ENCODE results near the gene SUPT6H.
"Not testable (repeated sequence)": the region's sequence is repeated elsewhere in the genome, so short reads cannot be mapped to it uniquely, and the experiment has no call there.

SUPT6H gene

DNA sequence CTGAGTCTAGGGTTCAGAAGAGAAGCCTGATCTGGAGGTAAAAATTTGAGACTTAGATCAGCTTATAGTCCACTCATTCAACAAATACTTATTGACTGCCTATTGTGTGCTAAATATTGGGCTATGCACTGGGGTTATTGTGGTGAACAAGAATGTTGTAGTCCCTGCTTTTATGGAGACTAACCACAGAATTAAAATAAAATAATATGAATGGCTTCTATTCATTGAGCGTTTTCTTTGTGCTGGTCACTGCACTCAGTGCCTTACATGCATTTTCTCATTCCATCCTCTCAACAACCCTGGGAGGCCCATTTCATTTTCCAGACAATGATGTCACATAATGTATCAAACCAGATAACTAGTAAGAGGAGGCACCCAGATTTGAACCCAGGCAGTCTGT is 71.3 kb downstream of the SUPT6H start:
- no peak for ATAC-seq
- TF ChIP-seq, protein P1, sequence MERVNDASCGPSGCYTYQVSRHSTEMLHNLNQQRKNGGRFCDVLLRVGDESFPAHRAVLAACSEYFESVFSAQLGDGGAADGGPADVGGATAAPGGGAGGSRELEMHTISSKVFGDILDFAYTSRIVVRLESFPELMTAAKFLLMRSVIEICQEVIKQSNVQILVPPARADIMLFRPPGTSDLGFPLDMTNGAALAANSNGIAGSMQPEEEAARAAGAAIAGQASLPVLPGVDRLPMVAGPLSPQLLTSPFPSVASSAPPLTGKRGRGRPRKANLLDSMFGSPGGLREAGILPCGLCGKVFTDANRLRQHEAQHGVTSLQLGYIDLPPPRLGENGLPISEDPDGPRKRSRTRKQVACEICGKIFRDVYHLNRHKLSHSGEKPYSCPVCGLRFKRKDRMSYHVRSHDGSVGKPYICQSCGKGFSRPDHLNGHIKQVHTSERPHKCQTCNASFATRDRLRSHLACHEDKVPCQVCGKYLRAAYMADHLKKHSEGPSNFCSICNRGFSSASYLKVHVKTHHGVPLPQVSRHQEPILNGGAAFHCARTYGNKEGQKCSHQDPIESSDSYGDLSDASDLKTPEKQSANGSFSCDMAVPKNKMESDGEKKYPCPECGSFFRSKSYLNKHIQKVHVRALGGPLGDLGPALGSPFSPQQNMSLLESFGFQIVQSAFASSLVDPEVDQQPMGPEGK (CRISPR knock-in tag; IDR thresholded peaks at IDR 0.05; ENCODE audit: borderline replicate concordance) = no peak
- TF ChIP-seq TOX (CRISPR knock-in tag; IDR thresholded peaks at IDR 0.05; ENCODE audit: borderline replicate concordance) = no peak
- TF ChIP-seq, protein P2, sequence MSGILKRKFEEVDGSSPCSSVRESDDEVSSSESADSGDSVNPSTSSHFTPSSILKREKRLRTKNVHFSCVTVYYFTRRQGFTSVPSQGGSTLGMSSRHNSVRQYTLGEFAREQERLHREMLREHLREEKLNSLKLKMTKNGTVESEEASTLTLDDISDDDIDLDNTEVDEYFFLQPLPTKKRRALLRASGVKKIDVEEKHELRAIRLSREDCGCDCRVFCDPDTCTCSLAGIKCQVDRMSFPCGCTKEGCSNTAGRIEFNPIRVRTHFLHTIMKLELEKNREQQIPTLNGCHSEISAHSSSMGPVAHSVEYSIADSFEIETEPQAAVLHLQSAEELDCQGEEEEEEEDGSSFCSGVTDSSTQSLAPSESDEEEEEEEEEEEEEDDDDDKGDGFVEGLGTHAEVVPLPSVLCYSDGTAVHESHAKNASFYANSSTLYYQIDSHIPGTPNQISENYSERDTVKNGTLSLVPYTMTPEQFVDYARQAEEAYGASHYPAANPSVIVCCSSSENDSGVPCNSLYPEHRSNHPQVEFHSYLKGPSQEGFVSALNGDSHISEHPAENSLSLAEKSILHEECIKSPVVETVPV (CRISPR knock-in tag; IDR thresholded peaks at IDR 0.05) = no peak
- TF ChIP-seq ZNF565 (CRISPR knock-in tag; conservative IDR thresholded peaks at IDR 0.05; ENCODE audit: low read depth) = no peak
- TF ChIP-seq ISL1 (CRISPR knock-in tag; IDR thresholded peaks at IDR 0.05) = no peak
- TF ChIP-seq, protein P3, sequence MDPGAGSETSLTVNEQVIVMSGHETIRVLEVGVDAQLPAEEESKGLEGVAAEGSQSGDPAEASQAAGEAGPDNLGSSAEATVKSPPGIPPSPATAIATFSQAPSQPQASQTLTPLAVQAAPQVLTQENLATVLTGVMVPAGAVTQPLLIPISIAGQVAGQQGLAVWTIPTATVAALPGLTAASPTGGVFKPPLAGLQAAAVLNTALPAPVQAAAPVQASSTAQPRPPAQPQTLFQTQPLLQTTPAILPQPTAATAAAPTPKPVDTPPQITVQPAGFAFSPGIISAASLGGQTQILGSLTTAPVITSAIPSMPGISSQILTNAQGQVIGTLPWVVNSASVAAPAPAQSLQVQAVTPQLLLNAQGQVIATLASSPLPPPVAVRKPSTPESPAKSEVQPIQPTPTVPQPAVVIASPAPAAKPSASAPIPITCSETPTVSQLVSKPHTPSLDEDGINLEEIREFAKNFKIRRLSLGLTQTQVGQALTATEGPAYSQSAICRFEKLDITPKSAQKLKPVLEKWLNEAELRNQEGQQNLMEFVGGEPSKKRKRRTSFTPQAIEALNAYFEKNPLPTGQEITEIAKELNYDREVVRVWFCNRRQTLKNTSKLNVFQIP (CRISPR knock-in tag; IDR thresholded peaks at IDR 0.05; ENCODE audit: borderline replicate concordance, low read depth) = no peak
- no peak for TF ChIP-seq ARNTL (CRISPR knock-in tag; IDR thresholded peaks at IDR 0.05; ENCODE audit: borderline replicate concordance, low read depth)
- no peak for TF ChIP-seq ZFP3 (CRISPR knock-in tag; IDR thresholded peaks at IDR 0.05)
- TF ChIP-seq ZNF70 (CRISPR knock-in tag; IDR thresholded peaks at IDR 0.05) = no peak
- no peak for TF ChIP-seq SNAI2 (CRISPR knock-in tag; IDR thresholded peaks at IDR 0.05)

DNA sequence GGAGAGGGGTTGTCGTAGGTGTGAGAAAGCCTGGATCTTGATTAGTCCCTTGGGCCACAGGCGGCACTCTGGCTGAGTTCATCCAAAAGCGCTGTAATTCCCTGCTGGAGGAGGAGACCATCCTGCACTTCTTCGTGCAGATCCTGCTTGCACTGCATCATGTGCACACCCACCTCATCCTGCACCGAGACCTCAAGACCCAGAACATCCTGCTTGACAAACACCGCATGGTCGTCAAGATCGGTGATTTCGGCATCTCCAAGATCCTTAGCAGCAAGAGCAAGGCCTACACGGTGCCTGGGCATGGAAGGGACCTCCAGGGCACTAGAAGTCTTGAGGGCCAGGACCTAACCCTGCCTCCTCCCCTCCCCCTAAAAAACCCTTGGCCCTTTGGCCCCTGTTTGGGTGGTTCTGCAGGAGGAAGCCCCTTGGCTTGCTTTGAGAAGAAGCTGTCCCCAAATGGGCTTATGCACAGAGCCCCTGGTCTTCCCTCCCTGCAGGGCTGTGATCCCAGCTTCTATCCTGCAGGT is 72.8 kb downstream of the SUPT6H start:
- no peak for ATAC-seq
- TF ChIP-seq, protein P3 (CRISPR knock-in tag; IDR thresholded peaks at IDR 0.05; ENCODE audit: borderline replicate concordance, low read depth) = no peak
- TF ChIP-seq TCF4 (CRISPR knock-in tag; IDR thresholded peaks at IDR 0.05; ENCODE audit: borderline replicate concordance) (no peak), TOX (CRISPR knock-in tag; IDR thresholded peaks at IDR 0.05; ENCODE audit: borderline replicate concordance) (no peak), ZNF8 (CRISPR knock-in tag; IDR thresholded peaks at IDR 0.05) (no peak), ARNTL (CRISPR knock-in tag; IDR thresholded peaks at IDR 0.05; ENCODE audit: borderline replicate concordance, low read depth) (no peak), GLIS3 (CRISPR knock-in tag; IDR thresholded peaks at IDR 0.05) (no peak), OSR1 (CRISPR knock-in tag; IDR thresholded peaks at IDR 0.05) (no peak), ZFP30 (CRISPR knock-in tag; IDR thresholded peaks at IDR 0.05) (no peak), ZNF70 (CRISPR knock-in tag; IDR thresholded peaks at IDR 0.05) (no peak)
- TF ChIP-seq, protein P2 (CRISPR knock-in tag; IDR thresholded peaks at IDR 0.05) = no peak

DNA sequence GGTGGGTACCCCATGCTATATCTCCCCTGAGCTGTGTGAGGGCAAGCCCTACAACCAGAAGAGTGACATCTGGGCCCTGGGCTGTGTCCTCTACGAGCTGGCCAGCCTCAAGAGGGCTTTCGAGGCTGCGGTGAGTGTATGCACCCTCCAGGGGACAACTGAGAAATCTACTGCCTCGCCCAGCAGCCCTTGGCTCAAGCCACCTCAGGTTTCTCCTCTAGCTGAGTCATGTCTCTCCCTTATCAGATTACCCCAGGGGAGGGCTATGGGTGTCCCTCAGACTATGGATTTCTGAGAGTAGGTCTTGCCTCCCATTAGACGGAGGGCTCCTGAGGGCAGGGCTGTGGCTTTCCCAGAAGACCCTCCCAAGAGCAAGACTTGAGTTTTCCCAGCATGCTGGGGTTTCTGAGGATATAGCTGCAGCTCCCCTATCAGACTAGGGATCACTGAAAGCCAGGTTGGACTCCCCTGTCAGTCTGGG is 73.3 kb downstream of the SUPT6H start:
- TF ChIP-seq, protein P3 (CRISPR knock-in tag; IDR thresholded peaks at IDR 0.05; ENCODE audit: borderline replicate concordance, low read depth) = no peak
- TF ChIP-seq ARNTL (CRISPR knock-in tag; IDR thresholded peaks at IDR 0.05; ENCODE audit: borderline replicate concordance, low read depth) = no peak
- no peak for TF ChIP-seq GLIS3 (CRISPR knock-in tag; IDR thresholded peaks at IDR 0.05)
- TF ChIP-seq ZFP3 (CRISPR knock-in tag; IDR thresholded peaks at IDR 0.05) = no peak
- TF ChIP-seq OSR1 (CRISPR knock-in tag; IDR thresholded peaks at IDR 0.05) = no peak
- TF ChIP-seq SNAI2 (CRISPR knock-in tag; IDR thresholded peaks at IDR 0.05) = no peak
- ATAC-seq = peak; percentile 56; the same call in 1 of the 3 replicates

DNA sequence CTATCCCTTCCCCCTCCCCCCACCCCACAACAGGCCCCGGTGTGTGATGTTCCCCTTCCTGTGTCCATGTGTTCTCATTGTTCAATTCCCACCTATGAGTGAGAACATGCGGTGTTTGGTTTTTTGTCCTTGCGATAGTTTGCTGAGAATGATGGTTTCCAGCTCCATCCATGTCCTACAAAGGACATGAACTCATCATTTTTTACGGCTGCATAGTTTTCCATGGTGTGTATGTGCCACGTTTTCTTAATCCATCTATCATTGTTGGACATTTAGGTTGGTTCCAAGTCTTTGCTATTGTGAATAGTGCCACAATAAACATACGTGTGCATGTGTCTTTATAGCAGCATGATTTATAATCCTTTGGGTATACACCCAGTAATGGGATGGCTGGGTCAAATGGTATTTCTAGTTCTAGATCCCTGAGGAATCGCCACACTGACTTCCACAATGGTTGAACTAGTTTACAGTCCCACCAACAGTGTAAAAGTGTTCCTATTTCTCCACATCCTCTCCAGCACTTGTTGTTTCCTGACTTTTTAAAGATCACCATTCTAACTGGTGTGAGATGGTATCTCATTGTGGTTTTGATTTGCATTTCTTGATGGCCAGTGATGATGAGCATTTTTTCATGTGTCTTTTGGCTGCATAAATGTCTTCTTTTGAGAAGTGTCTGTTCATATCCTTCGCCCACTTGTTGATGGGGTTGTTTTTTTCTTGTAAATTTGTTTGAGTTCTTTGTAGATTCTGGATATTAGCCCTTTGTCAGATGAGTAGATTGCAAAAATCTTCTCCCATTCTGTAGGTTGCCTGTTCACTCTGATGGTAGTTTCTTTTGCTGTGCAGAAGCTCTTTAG is 74.1 kb downstream of the SUPT6H start:
- ATAC-seq = not testable (repeated sequence)
